ENCODE data around the gene CPAMD8. TPM values are rescaled to one million over a fixed set of nuclear protein-coding genes. Genes with fewer than 3 reads are reported as not detected.

The CPAMD8 gene
- total and polyA plus RNA-seq, 9 of the 15 experiments (the other 6 are each of a cell fraction or from before 2014, with no cell fraction given): 0.20 to 2.1 (median 1.3) TPM

DNA sequence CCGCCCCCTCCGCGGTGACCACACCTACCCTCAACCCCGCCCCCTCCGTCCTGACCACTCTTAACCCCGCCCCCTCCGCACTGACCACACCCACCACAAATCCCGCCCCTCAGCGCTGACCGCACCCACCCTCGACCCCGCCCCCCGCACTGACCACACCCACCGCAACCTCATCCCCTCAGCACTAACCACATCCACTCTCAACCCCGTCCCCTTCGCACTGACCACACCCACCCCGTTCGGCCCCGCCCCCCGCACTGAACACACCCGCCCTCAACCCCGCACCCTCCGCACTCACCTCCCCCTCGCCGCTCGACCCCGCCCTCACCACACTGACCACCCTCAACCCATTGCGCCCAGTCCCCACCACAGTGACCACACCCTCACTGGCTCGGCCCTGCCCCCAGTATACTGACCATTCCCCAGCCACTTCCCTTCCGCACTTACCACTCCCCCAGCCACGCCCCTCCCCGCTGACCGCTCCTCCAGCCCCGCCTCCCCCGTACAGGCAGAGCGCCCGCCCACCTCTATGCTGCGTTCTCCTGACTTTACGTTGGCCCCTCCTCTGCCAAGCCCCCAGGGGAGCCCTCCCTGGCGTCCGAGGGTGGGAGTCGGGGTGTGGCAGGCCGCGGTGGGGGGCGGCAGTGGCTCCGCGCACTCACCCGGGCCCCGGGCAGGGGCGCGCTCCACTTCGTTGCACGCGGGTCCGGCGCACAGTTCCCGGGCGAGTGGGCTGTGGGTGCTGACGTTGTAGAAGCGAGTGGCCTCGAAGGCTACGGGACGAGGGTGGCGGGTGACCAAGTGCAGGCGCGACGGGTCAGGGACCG is 129.4 kb downstream of the CPAMD8 start (continued):
- TF ChIP-seq, protein P1, sequence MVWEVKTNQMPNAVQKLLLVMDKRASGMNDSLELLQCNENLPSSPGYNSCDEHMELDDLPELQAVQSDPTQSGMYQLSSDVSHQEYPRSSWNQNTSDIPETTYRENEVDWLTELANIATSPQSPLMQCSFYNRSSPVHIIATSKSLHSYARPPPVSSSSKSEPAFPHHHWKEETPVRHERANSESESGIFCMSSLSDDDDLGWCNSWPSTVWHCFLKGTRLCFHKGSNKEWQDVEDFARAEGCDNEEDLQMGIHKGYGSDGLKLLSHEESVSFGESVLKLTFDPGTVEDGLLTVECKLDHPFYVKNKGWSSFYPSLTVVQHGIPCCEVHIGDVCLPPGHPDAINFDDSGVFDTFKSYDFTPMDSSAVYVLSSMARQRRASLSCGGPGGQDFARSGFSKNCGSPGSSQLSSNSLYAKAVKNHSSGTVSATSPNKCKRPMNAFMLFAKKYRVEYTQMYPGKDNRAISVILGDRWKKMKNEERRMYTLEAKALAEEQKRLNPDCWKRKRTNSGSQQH (CRISPR knock-in tag; IDR thresholded peaks at IDR 0.05): peak; percentile 80
- TF ChIP-seq POLR2AphosphoS5 (IDR thresholded peaks at IDR 0.05; ENCODE audit: control insufficient read depth, insufficient read depth, low read depth, low read length) (no peak), GABPB2 (CRISPR knock-in tag; conservative IDR thresholded peaks at IDR 0.05) (0 out of 2 replicates have a peak, but pooled peaks have one; percentile 32), POLR2B (IDR thresholded peaks at IDR 0.05; ENCODE audit: low read depth, partially characterized antibody) (peak; percentile 74), HNRNPLL (IDR thresholded peaks at IDR 0.05; ENCODE audit: low read depth, low read length, poor library complexity, severe bottlenecking) (peak; percentile 45), MYNN (IDR thresholded peaks at IDR 0.05) (no peak), MYNN (CRISPR knock-in tag; IDR thresholded peaks at IDR 0.05) (no peak), MCM5 (IDR thresholded peaks at IDR 0.05; ENCODE audit: low read depth) (no peak), HNRNPL (IDR thresholded peaks at IDR 0.05; ENCODE audit: low read depth, low read length) (peak; percentile 71), U2AF1 (optimal IDR thresholded peaks at IDR 0.05; ENCODE audit: low read depth, low read length) (peak; percentile 78), PHF20 (IDR thresholded peaks at IDR 0.05; ENCODE audit: partially characterized antibody) (peak; percentile 68), NEUROD1 (IDR thresholded peaks at IDR 0.05; ENCODE audit: borderline replicate concordance, low read depth, low read length, partially characterized antibody) (no peak), ILK (tag; IDR thresholded peaks at IDR 0.05; ENCODE audit: borderline replicate concordance, low read depth) (no peak), ZNF232 (CRISPR knock-in tag; IDR thresholded peaks at IDR 0.05) (no peak)
- TF ChIP-seq, protein P2, sequence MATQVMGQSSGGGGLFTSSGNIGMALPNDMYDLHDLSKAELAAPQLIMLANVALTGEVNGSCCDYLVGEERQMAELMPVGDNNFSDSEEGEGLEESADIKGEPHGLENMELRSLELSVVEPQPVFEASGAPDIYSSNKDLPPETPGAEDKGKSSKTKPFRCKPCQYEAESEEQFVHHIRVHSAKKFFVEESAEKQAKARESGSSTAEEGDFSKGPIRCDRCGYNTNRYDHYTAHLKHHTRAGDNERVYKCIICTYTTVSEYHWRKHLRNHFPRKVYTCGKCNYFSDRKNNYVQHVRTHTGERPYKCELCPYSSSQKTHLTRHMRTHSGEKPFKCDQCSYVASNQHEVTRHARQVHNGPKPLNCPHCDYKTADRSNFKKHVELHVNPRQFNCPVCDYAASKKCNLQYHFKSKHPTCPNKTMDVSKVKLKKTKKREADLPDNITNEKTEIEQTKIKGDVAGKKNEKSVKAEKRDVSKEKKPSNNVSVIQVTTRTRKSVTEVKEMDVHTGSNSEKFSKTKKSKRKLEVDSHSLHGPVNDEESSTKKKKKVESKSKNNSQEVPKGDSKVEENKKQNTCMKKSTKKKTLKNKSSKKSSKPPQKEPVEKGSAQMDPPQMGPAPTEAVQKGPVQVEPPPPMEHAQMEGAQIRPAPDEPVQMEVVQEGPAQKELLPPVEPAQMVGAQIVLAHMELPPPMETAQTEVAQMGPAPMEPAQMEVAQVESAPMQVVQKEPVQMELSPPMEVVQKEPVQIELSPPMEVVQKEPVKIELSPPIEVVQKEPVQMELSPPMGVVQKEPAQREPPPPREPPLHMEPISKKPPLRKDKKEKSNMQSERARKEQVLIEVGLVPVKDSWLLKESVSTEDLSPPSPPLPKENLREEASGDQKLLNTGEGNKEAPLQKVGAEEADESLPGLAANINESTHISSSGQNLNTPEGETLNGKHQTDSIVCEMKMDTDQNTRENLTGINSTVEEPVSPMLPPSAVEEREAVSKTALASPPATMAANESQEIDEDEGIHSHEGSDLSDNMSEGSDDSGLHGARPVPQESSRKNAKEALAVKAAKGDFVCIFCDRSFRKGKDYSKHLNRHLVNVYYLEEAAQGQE (IDR thresholded peaks at IDR 0.05; ENCODE audit: borderline replicate concordance): no peak
- TF ChIP-seq, protein P2 (CRISPR knock-in tag; IDR thresholded peaks at IDR 0.05; ENCODE audit: low read depth): peak; percentile 63; the same call in 1 of the 2 replicates
- TF ChIP-seq, protein P3, sequence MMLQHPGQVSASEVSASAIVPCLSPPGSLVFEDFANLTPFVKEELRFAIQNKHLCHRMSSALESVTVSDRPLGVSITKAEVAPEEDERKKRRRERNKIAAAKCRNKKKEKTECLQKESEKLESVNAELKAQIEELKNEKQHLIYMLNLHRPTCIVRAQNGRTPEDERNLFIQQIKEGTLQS (IDR thresholded peaks at IDR 0.05): no peak
- TF ChIP-seq, protein P3 (CRISPR knock-in tag; conservative IDR thresholded peaks at IDR 0.05): no peak
